ENCODE data around the gene ID2.

ID2 gene

DNA sequence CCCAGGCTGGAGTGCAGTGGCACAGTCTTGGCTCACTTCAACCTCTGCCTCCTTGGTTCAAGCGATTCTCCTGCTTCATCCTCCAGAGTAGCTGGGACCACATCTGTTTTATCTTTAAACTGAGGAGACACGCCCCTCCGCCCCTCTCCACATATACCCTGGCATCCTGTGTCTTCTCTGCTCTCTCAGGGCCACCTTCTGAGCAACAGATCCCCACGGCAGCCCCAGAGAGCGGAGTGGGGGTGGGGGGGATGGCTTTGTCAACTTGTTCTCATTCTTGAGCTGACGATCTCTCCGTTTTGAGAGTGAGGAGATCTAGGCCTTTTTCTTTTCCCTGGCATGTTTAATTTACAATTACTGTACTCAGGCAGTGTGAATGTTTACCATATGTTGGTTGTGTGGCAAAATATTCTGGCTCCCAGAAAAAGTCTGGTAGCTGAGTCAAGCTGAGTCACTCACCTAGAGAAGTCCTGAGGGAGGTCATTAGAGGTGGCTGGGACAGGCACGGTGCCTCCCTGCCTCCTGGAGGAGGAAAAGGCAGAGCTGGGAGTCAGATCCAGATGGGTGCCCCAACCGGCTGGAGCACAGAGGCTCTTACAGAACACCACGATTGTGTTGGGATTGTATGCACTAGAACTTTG lies 19.5 kb upstream of the ID2 start:
- Histone ChIP-seq H3K36me3 (ENCODE audit: control insufficient read depth, insufficient read depth, low read length) (no peaks in the 10 kb centered on the region), H3K4me3 (ENCODE audit: low read depth, low read length) (no peak overlapping the region), H3K4me2 (ENCODE audit: low read length) (no peak overlapping the region), H3K27ac (no peak overlapping the region), H3K9me3 (ENCODE audit: control insufficient read depth, low read length) (no peaks in the 10 kb centered on the region), H3K4me1 (peaks cover 10% of the 10 kb centered on the region), H3K27me3 (ENCODE audit: control insufficient read depth, insufficient read depth, low read length) (no peaks in the 10 kb centered on the region), H2AFZ (no peak overlapping the region), H3K79me2 (no peaks in the 10 kb centered on the region), H3K9ac (no peak overlapping the region)
- TF ChIP-seq, protein P1, sequence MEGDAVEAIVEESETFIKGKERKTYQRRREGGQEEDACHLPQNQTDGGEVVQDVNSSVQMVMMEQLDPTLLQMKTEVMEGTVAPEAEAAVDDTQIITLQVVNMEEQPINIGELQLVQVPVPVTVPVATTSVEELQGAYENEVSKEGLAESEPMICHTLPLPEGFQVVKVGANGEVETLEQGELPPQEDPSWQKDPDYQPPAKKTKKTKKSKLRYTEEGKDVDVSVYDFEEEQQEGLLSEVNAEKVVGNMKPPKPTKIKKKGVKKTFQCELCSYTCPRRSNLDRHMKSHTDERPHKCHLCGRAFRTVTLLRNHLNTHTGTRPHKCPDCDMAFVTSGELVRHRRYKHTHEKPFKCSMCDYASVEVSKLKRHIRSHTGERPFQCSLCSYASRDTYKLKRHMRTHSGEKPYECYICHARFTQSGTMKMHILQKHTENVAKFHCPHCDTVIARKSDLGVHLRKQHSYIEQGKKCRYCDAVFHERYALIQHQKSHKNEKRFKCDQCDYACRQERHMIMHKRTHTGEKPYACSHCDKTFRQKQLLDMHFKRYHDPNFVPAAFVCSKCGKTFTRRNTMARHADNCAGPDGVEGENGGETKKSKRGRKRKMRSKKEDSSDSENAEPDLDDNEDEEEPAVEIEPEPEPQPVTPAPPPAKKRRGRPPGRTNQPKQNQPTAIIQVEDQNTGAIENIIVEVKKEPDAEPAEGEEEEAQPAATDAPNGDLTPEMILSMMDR (IDR thresholded peaks at IDR 0.05), result no peak

DNA sequence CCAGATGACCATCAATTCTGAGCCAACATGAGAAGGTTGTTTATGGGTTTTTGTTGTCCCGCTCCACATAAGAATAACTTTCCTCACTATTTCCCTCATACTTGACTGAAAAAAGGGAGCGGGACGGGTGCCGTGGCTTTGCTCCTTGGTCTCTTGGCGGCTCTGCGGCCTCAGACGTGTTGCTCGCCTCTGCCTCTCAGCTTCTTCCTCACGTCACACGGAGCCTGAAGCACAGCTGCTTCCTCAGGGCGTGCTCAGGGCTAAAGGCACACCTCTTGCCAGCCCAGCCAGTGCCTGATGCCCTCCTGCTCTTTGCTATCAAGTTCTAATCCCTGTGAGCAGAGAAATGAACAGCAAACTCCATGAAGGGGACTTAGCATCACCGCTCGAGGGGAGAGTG lies 17.9 kb upstream of the ID2 start:
- Histone ChIP-seq H3K4me3 (ENCODE audit: low read depth, low read length) (no peak overlapping the region), H3K79me2 (no peaks in the 10 kb centered on the region), H3K9me3 (ENCODE audit: control insufficient read depth, low read length) (no peaks in the 10 kb centered on the region), H3K4me2 (ENCODE audit: low read length) (no peak overlapping the region), H3K27ac (no peak overlapping the region), H3K36me3 (ENCODE audit: control insufficient read depth, insufficient read depth, low read length) (no peaks in the 10 kb centered on the region), H2AFZ (no peak overlapping the region), H3K27me3 (ENCODE audit: control insufficient read depth, insufficient read depth, low read length) (no peaks in the 10 kb centered on the region), H3K9ac (no peak overlapping the region), H3K4me1 (peaks cover 10% of the 10 kb centered on the region)
- TF ChIP-seq, protein P1 (IDR thresholded peaks at IDR 0.05), result no peak

- Histone ChIP-seq H3K27me3 (ENCODE audit: control insufficient read depth, insufficient read depth, low read length) (no peaks in the 10 kb centered on the region), H3K4me1 (no peaks in the 10 kb centered on the region), H2AFZ (no peak overlapping the region), H3K36me3 (ENCODE audit: control insufficient read depth, insufficient read depth, low read length) (no peaks in the 10 kb centered on the region), H3K4me2 (ENCODE audit: low read length) (no peak overlapping the region), H3K9ac (no peak overlapping the region), H3K4me3 (ENCODE audit: low read depth, low read length) (no peak overlapping the region), H3K9me3 (ENCODE audit: control insufficient read depth, low read length) (no peaks in the 10 kb centered on the region), H3K27ac (no peak overlapping the region), H3K79me2 (no peaks in the 10 kb centered on the region)
- TF ChIP-seq, protein P1 (IDR thresholded peaks at IDR 0.05), result no peak
Measured at GRCh38 chr2:8666581-8666980, 15.3 kb upstream of the ID2 start.

- no peaks in the 10 kb centered on the region for H3K9me3 ChIP-seq (ENCODE audit: control insufficient read depth, low read length)
- H3K79me2 ChIP-seq, result peaks cover 5% of the 10 kb centered on the region
- H2AFZ ChIP-seq, result no peak overlapping the region
- TF ChIP-seq, protein P1 (IDR thresholded peaks at IDR 0.05), result no peak
- no peak overlapping the region for H3K9ac ChIP-seq
- H3K27ac ChIP-seq, result no peak overlapping the region
- H3K4me1 ChIP-seq, result no peaks in the 10 kb centered on the region
- no peaks in the 10 kb centered on the region for H3K36me3 ChIP-seq (ENCODE audit: control insufficient read depth, insufficient read depth, low read length)
- H3K4me3 ChIP-seq (ENCODE audit: low read depth, low read length), result no peak overlapping the region
- H3K27me3 ChIP-seq (ENCODE audit: control insufficient read depth, insufficient read depth, low read length), result no peaks in the 10 kb centered on the region
- H3K4me2 ChIP-seq (ENCODE audit: low read length), result no peak overlapping the region
Measured at GRCh38 chr2:8667896-8668512, 13.9 kb upstream of the ID2 start.
